ENCODE data around the gene VTI1A. TPM values are rescaled to one million over a fixed set of nuclear protein-coding genes. Genes with fewer than 3 reads are reported as not detected.

Gene VTI1A
- total and polyA plus RNA-seq, 4 donors = 5.5 to 26.9 (median 13.1) TPM

DNA sequence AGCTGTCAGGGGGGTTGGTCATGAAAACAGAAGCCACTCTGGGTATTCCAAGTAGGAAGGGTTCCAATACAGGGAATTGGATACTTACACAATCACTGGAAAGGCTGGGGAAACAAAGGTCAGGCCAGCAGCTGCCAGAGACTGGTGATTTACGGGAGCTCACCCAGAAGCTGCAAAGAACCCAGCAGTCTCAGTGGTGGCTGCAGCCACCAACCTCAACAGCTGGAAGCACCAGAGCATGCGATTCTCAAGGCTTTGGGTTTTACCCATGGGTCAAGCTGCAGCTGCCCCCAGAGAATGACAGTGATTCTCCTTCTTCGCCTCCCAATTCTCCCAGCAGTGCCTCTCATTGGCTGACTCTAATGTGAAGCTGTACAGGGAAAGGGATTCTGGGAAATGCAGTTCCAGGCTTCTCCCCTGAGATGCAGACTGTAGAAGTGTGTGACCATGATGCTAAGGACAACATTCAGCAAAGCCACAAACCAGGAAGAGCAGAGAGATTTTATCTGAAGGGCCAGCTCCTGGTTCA lies 395.9 kb downstream of the VTI1A start (continued):
- TF ChIP-seq, protein P1, sequence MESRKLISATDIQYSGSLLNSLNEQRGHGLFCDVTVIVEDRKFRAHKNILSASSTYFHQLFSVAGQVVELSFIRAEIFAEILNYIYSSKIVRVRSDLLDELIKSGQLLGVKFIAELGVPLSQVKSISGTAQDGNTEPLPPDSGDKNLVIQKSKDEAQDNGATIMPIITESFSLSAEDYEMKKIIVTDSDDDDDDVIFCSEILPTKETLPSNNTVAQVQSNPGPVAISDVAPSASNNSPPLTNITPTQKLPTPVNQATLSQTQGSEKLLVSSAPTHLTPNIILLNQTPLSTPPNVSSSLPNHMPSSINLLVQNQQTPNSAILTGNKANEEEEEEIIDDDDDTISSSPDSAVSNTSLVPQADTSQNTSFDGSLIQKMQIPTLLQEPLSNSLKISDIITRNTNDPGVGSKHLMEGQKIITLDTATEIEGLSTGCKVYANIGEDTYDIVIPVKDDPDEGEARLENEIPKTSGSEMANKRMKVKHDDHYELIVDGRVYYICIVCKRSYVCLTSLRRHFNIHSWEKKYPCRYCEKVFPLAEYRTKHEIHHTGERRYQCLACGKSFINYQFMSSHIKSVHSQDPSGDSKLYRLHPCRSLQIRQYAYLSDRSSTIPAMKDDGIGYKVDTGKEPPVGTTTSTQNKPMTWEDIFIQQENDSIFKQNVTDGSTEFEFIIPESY (IDR thresholded peaks at IDR 0.05) = peak; percentile 64
- TF ChIP-seq YY1 (IDR thresholded peaks at IDR 0.05) = peak; percentile 62
- peak; percentile 48 to 66 for TF ChIP-seq JUND (IDR thresholded peaks at IDR 0.05)
- no peak for TF ChIP-seq TAF1 (conservative IDR thresholded peaks at IDR 0.05)
- TF ChIP-seq SP1 (IDR thresholded peaks at IDR 0.05) = peak; percentile 91
- TF ChIP-seq HNF4A (conservative IDR thresholded peaks at IDR 0.05) = peak; percentile 85 to 89
- TF ChIP-seq, protein P2, sequence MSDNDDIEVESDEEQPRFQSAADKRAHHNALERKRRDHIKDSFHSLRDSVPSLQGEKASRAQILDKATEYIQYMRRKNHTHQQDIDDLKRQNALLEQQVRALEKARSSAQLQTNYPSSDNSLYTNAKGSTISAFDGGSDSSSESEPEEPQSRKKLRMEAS (IDR thresholded peaks at IDR 0.05) = peak; percentile 78
- TF ChIP-seq RXRA (IDR thresholded peaks at IDR 0.05) = peak; percentile 84 to 89
- no peak for TF ChIP-seq FOXA1 (IDR thresholded peaks at IDR 0.05)
- no peak for TF ChIP-seq FOXA2 (IDR thresholded peaks at IDR 0.05)

DNA sequence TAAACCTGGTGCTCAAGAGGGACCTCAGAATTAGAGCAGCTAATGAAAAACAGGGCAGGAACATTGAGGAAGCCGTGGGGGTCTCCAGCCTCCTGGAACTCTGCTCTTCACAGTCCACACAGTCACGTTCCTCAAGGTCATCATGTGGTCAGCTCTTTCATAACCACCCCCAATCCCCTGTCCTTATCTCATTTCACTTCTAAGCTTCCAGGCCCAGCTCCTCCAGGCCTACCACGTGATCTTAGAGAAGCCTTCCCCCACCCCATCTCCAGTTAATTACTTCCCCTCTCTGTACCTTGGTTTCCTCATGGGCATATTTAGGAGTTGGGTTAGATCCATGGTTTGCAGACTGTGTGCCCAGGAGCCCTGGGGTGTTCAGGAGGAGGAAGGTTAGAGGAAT lies 396.6 kb downstream of the VTI1A start:
- Histone ChIP-seq H3K4me1 (ENCODE audit: control insufficient read depth in 4 of 4, insufficient read depth in 4 of 4, low read length in 3 of 4) (peaks cover 11 to 46% (median 35%) of the 10 kb centered on the region in 4 donors), H3K27me3 (ENCODE audit: control insufficient read depth in 4 of 4, insufficient read depth in 4 of 4, low read length in 3 of 4) (no peaks in the 10 kb centered on the region), H3K27ac (ENCODE audit: low read depth in 1 of 2, low read length in 2 of 2) (peak overlapping the region in 1 of 2 donors; percentile 81), H3K4me3 (ENCODE audit: low read depth in 1 of 3, low read length in 3 of 3) (no peak overlapping the region), H3K9me3 (ENCODE audit: control insufficient read depth in 4 of 4, low read length in 3 of 4) (no peaks in the 10 kb centered on the region), H3K36me3 (ENCODE audit: control insufficient read depth in 4 of 4, insufficient read depth in 3 of 4, low read depth in 1 of 4, low read length in 3 of 4) (no peaks in the 10 kb centered on the region), H3K9ac (ENCODE audit: low read depth in 1 of 2, low read length in 2 of 2) (no peak overlapping the region)
- TF ChIP-seq JUND (IDR thresholded peaks at IDR 0.05) (no peak), HNF4G (IDR thresholded peaks at IDR 0.05) (no peak), RXRA (IDR thresholded peaks at IDR 0.05) (no peak), SP1 (IDR thresholded peaks at IDR 0.05) (no peak), RAD21 (IDR thresholded peaks at IDR 0.05) (no peak), FOXA2 (IDR thresholded peaks at IDR 0.05) (no peak), YY1 (IDR thresholded peaks at IDR 0.05) (no peak), TAF1 (conservative IDR thresholded peaks at IDR 0.05) (no peak), EGR1 (IDR thresholded peaks at IDR 0.05; ENCODE audit: low read depth in 2 of 2) (no peak), GABPA (IDR thresholded peaks at IDR 0.05 in 1 of 2, conservative IDR thresholded peaks at IDR 0.05 in 1 of 2) (no peak), FOXA1 (IDR thresholded peaks at IDR 0.05) (no peak), HNF4A (conservative IDR thresholded peaks at IDR 0.05) (no peak), NR2F2 (IDR thresholded peaks at IDR 0.05) (no peak)
- TF ChIP-seq, protein P3, sequence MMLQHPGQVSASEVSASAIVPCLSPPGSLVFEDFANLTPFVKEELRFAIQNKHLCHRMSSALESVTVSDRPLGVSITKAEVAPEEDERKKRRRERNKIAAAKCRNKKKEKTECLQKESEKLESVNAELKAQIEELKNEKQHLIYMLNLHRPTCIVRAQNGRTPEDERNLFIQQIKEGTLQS (IDR thresholded peaks at IDR 0.05) = no peak
- TF ChIP-seq, protein P4, sequence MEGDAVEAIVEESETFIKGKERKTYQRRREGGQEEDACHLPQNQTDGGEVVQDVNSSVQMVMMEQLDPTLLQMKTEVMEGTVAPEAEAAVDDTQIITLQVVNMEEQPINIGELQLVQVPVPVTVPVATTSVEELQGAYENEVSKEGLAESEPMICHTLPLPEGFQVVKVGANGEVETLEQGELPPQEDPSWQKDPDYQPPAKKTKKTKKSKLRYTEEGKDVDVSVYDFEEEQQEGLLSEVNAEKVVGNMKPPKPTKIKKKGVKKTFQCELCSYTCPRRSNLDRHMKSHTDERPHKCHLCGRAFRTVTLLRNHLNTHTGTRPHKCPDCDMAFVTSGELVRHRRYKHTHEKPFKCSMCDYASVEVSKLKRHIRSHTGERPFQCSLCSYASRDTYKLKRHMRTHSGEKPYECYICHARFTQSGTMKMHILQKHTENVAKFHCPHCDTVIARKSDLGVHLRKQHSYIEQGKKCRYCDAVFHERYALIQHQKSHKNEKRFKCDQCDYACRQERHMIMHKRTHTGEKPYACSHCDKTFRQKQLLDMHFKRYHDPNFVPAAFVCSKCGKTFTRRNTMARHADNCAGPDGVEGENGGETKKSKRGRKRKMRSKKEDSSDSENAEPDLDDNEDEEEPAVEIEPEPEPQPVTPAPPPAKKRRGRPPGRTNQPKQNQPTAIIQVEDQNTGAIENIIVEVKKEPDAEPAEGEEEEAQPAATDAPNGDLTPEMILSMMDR (IDR thresholded peaks at IDR 0.05; ENCODE audit: low read depth, low read length, missing input control) = no peak
- TF ChIP-seq, protein P2 (IDR thresholded peaks at IDR 0.05) = no peak
- TF ChIP-seq, protein P1 (IDR thresholded peaks at IDR 0.05) = no peak
- TF ChIP-seq, protein P5, sequence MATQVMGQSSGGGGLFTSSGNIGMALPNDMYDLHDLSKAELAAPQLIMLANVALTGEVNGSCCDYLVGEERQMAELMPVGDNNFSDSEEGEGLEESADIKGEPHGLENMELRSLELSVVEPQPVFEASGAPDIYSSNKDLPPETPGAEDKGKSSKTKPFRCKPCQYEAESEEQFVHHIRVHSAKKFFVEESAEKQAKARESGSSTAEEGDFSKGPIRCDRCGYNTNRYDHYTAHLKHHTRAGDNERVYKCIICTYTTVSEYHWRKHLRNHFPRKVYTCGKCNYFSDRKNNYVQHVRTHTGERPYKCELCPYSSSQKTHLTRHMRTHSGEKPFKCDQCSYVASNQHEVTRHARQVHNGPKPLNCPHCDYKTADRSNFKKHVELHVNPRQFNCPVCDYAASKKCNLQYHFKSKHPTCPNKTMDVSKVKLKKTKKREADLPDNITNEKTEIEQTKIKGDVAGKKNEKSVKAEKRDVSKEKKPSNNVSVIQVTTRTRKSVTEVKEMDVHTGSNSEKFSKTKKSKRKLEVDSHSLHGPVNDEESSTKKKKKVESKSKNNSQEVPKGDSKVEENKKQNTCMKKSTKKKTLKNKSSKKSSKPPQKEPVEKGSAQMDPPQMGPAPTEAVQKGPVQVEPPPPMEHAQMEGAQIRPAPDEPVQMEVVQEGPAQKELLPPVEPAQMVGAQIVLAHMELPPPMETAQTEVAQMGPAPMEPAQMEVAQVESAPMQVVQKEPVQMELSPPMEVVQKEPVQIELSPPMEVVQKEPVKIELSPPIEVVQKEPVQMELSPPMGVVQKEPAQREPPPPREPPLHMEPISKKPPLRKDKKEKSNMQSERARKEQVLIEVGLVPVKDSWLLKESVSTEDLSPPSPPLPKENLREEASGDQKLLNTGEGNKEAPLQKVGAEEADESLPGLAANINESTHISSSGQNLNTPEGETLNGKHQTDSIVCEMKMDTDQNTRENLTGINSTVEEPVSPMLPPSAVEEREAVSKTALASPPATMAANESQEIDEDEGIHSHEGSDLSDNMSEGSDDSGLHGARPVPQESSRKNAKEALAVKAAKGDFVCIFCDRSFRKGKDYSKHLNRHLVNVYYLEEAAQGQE (IDR thresholded peaks at IDR 0.05) = no peak
- 45% methylated on average over 3 of the region's 3 CpGs for WGBS
- DNase-seq (ENCODE audit: low spot score) = no peak

Data from liver (tissue), 9 donors.